ENCODE data around the gene PCDHGA3.
"Not testable (repeated sequence)": the region's sequence is repeated elsewhere in the genome, so short reads cannot be mapped to it uniquely, and the experiment has no call there.

PCDHGA3 gene

DNA sequence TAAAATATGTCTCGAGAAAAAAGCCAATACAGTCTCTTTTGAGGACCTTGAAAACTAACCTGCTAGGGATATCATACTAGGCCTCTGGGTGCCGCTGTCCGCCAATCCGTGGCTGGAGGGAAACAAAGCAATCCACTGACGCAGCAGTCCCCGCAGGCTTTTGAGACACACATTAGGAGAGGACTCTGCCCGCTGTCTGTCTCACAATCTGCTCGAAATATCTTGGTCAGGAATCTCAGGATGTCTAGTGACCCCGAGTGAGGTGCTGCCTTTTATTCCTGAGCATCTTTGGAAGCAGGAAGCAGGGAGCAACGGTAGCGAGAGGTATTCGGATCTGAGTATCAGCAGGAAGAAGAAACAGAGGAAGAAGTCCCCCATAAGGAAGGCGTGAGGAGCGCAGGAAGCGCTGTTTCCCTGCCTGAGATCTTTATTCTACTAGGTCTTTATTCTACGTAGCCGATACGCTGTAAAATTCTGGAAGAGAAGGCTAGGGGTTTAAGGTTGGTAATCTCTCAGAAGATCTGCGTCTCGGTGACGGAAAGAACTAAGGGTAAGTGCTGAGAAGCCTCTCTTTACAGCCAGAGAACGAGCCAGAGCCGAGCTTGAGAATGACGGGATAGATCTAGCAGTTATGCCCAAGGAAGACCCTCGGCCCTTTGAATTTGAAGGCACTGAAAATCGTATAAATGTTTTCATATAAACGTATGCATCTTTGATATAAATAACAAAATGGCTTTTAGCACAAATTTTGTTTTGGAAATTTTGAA is 17.4 kb upstream of the PCDHGA3 start:
- H3K9ac ChIP-seq (ENCODE audit: low read depth, low read length), result no peak overlapping the region

DNA sequence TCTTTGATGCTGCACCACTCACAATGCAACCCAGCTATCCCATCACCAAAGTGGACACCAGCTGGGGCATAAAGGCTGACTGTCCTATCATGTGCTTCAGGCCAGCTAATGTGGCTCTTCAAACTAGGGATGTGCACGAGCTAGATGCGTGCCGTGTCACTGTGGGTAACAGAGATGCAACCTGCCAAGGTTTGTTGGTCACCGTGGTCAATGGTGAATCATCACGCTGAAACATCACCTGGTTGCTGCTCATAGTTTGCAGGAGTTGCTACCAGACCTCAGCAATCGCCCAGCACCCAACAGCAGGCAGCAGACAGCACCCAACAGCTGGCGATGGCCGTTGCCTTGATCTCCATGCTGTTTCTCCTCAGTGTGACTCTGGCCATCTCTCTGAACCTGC is 15.4 kb upstream of the PCDHGA3 start:
- Histone ChIP-seq H4K20me1 (ENCODE audit: insufficient read depth, low read length) (no peaks in the 10 kb centered on the region), H3K4me1 (ENCODE audit: insufficient read depth, low read length) (no peaks in the 10 kb centered on the region), H3K4me2 (ENCODE audit: insufficient read depth, low read length) (no peak overlapping the region), H3K4me3 (ENCODE audit: low read depth in 1 of 2, low read length in 2 of 2) (no peak overlapping the region), H3K36me3 (ENCODE audit: insufficient read depth, low read length) (no peaks in the 10 kb centered on the region), H3K9ac (ENCODE audit: low read depth, low read length) (no peak overlapping the region), H3K9me3 (ENCODE audit: insufficient read depth, low read length, severe bottlenecking) (no peaks in the 10 kb centered on the region), H3K27ac (ENCODE audit: low read length) (no peak overlapping the region), H3K79me2 (ENCODE audit: insufficient read depth, low read length) (no peaks in the 10 kb centered on the region), H2AFZ (ENCODE audit: low read depth, low read length) (no peak overlapping the region), H3K27me3 (ENCODE audit: insufficient read depth, low read length, poor library complexity) (no peaks in the 10 kb centered on the region)
- DNase-seq (no peak), ATAC-seq (ENCODE audit: insufficient read depth, low read depth) (no peak)
- no peak for TF ChIP-seq EZH2 (IDR thresholded peaks at IDR 0.05; ENCODE audit: borderline replicate concordance, low read depth, low read length, severe bottlenecking)
- TF ChIP-seq, protein P1, sequence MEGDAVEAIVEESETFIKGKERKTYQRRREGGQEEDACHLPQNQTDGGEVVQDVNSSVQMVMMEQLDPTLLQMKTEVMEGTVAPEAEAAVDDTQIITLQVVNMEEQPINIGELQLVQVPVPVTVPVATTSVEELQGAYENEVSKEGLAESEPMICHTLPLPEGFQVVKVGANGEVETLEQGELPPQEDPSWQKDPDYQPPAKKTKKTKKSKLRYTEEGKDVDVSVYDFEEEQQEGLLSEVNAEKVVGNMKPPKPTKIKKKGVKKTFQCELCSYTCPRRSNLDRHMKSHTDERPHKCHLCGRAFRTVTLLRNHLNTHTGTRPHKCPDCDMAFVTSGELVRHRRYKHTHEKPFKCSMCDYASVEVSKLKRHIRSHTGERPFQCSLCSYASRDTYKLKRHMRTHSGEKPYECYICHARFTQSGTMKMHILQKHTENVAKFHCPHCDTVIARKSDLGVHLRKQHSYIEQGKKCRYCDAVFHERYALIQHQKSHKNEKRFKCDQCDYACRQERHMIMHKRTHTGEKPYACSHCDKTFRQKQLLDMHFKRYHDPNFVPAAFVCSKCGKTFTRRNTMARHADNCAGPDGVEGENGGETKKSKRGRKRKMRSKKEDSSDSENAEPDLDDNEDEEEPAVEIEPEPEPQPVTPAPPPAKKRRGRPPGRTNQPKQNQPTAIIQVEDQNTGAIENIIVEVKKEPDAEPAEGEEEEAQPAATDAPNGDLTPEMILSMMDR (IDR thresholded peaks at IDR 0.05; ENCODE audit: borderline replicate concordance, extremely low read depth, low read length, poor library complexity, severe bottlenecking), result no peak

More for the DNA sequence above, 17.4 kb upstream of the PCDHGA3 start:
- H3K27me3 ChIP-seq (ENCODE audit: insufficient read depth, low read length, poor library complexity), result no peaks in the 10 kb centered on the region
- no peaks in the 10 kb centered on the region for H3K36me3 ChIP-seq (ENCODE audit: insufficient read depth, low read length)
- H3K9me3 ChIP-seq (ENCODE audit: insufficient read depth, low read length, severe bottlenecking), result peaks cover 10% of the 10 kb centered on the region
- no peaks in the 10 kb centered on the region for H4K20me1 ChIP-seq (ENCODE audit: insufficient read depth, low read length)
- peaks cover 1% of the 10 kb centered on the region for H3K4me1 ChIP-seq (ENCODE audit: insufficient read depth, low read length)
- TF ChIP-seq EZH2 (IDR thresholded peaks at IDR 0.05; ENCODE audit: borderline replicate concordance, low read depth, low read length, severe bottlenecking), result no peak
- TF ChIP-seq, protein P1 (IDR thresholded peaks at IDR 0.05; ENCODE audit: borderline replicate concordance, extremely low read depth, low read length, poor library complexity, severe bottlenecking), result no peak
- peak overlapping the region; percentile 54; the same call in 1 of the 2 replicates for H2AFZ ChIP-seq (ENCODE audit: low read depth, low read length)
- no peaks in the 10 kb centered on the region for H3K79me2 ChIP-seq (ENCODE audit: insufficient read depth, low read length)
- H3K4me3 ChIP-seq (ENCODE audit: low read depth in 1 of 2, low read length in 2 of 2), result no peak overlapping the region
- DNase-seq, result no peak
- H3K27ac ChIP-seq (ENCODE audit: low read length), result no peak overlapping the region
- ATAC-seq (ENCODE audit: insufficient read depth, low read depth), result no peak
- no peak overlapping the region for H3K4me2 ChIP-seq (ENCODE audit: insufficient read depth, low read length)

DNA sequence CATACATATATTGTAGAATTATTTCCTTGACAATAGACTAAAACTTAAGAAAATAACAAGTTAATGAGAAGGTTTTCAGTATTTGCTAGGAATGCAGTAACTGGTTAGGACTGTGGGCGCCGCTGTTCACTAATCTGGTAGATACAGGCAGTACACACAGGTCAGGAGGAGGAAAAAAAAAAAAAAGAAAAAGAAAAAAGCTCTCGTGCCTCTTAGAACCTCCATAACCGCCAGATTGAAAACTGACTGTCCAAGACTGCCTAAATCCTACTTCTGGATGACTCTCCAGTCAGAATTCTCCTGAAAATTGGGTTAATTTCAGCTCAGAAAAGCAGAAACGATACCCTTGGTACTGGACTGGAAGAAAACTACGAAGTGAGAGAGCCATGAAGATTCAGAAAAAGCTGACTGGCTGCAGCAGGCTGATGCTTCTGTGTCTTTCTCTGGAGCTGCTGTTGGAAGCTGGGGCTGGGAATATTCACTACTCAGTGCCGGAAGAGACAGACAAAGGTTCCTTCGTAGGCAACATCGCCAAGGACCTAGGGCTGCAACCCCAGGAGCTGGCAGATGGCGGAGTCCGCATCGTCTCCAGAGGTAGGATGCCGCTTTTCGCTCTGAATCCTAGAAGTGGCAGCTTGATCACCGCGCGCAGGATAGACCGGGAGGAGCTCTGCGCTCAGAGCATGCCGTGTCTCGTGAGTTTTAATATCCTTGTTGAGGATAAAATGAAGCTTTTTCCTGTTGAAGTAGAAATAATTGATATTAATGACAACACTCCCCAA is 13.1 kb upstream of the PCDHGA3 start, which contains the start of gene PCDHGA1:
Gene PCDHGA1, plus strand, starts transcription at position 216 of the 782 bp plus-strand sequence.
- Histone ChIP-seq H3K4me3 (ENCODE audit: low read depth in 1 of 2, low read length in 2 of 2) (no peak within 1 kb of the TSS), H3K9me3 (ENCODE audit: insufficient read depth, low read length, severe bottlenecking) (no peaks in the 10 kb centered on the region), H3K36me3 (ENCODE audit: insufficient read depth, low read length) (no peaks in the 10 kb centered on the region), H3K27ac (ENCODE audit: low read length) (no peak within 1 kb of the TSS), H3K27me3 (ENCODE audit: insufficient read depth, low read length, poor library complexity) (no peaks in the 10 kb centered on the region), H3K79me2 (ENCODE audit: insufficient read depth, low read length) (no peaks in the 10 kb centered on the region), H2AFZ (ENCODE audit: low read depth, low read length) (no peak within 1 kb of the TSS), H3K9ac (ENCODE audit: low read depth, low read length) (no peak within 1 kb of the TSS), H3K4me1 (ENCODE audit: insufficient read depth, low read length) (no peaks in the 10 kb centered on the region), H4K20me1 (ENCODE audit: insufficient read depth, low read length) (no peaks in the 10 kb centered on the region), H3K4me2 (ENCODE audit: insufficient read depth, low read length) (no peak within 1 kb of the TSS)
- TF ChIP-seq, protein P1 (IDR thresholded peaks at IDR 0.05; ENCODE audit: borderline replicate concordance, extremely low read depth, low read length, poor library complexity, severe bottlenecking), result no peak
- TF ChIP-seq EZH2 (IDR thresholded peaks at IDR 0.05; ENCODE audit: borderline replicate concordance, low read depth, low read length, severe bottlenecking), result no peak
- ATAC-seq (ENCODE audit: insufficient read depth, low read depth) (no peak), DNase-seq (no peak)

DNA sequence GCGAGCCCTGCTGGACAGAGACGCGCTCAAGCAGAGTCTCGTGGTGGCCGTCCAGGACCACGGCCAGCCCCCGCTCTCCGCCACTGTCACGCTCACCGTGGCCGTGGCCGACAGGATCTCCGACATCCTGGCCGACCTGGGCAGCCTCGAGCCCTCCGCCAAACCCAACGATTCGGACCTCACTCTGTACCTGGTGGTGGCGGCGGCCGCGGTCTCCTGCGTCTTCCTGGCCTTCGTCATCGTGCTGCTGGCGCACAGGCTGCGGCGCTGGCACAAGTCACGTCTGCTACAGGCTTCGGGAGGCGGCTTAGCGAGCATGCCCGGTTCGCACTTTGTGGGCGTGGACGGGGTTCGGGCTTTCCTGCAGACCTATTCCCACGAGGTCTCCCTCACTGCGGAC is 11.1 kb upstream of the PCDHGA3 start:
- H3K4me3 ChIP-seq (ENCODE audit: low read depth in 1 of 2, low read length in 2 of 2); H2AFZ ChIP-seq (ENCODE audit: low read depth, low read length); H3K9ac ChIP-seq (ENCODE audit: low read depth, low read length); DNase-seq; H3K36me3 ChIP-seq (ENCODE audit: insufficient read depth, low read length); H3K27ac ChIP-seq (ENCODE audit: low read length); H4K20me1 ChIP-seq (ENCODE audit: insufficient read depth, low read length); H3K79me2 ChIP-seq (ENCODE audit: insufficient read depth, low read length); H3K4me1 ChIP-seq (ENCODE audit: insufficient read depth, low read length); ATAC-seq (ENCODE audit: insufficient read depth, low read depth); H3K27me3 ChIP-seq (ENCODE audit: insufficient read depth, low read length, poor library complexity); H3K4me2 ChIP-seq (ENCODE audit: insufficient read depth, low read length); H3K9me3 ChIP-seq (ENCODE audit: insufficient read depth, low read length, severe bottlenecking): not testable (repeated sequence)
